ENCODE measurements around the gene CHRNB2.

DNA sequence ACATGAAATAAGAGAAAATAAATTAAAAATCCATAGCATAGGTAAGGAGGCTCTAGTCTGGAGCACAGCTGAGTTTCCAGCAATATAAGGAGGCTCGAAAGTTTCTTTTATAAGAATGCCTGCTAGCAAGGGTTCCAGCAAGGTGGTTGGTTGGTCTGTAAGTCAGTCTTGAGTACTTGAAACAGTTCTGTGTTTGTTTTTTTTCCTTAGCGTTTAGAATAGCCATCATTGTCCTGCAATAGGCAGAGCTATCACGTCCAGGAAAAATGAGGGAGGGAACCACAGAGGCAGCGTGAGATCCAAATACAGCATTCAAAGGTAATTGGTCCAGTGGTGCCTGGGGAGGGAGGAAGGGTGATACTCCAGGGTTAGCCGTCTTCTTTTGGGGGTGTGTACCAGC lies 17.5 kb upstream of the CHRNB2 start:
- TF ChIP-seq CTCF (conservative IDR thresholded peaks at IDR 0.05; ENCODE audit: low read depth, low read length) (no peak), RCOR1 (IDR thresholded peaks at IDR 0.05; ENCODE audit: insufficient replicate concordance, low read length) (no peak), FOS (IDR thresholded peaks at IDR 0.05; ENCODE audit: low read depth, low read length) (no peak)
